Lower leg skin (tissue), 4 donors: ENCODE measurements around the gene PCLAF. TPM values are rescaled to one million over a fixed set of nuclear protein-coding genes. Genes with fewer than 3 reads are reported as not detected.
"Not testable (repeated sequence)": the region's sequence is repeated elsewhere in the genome, so short reads cannot be mapped to it uniquely, and the experiment has no call there.

ENCODE experiments used
- DNase-seq, 2 donors: peaks; one replicate each; pipeline ENCODE4 v3.0.0-alpha.2; 2019; ENCODE audit warnings: low spot score in 2 of 2
- H3K4me3 ChIP-seq: fragments of 200-600 bp; sonication (generic); 2 replicates; pipeline ENCODE4 v1.5.1; 2017; ENCODE audit warnings: mild to moderate bottlenecking, low read depth; ENCODE audit not compliant: poor library complexity, severe bottlenecking
- POLR2A ChIP-seq, 2 donors: fragments of 450-650 bp; IDR thresholded peaks; one replicate each; pipeline ENCODE4 v1.6.1; 2016 to 2017; ENCODE audit warnings: antibody characterized with exemption in 2 of 2, mild to moderate bottlenecking in 1 of 2, moderate library complexity in 1 of 2
- WGBS, 2 donors: methylation state at CpG; one replicate each; pipeline ENCODE4 v1.1.5; 2018; 5-methylcytosine and 5-hydroxymethylcytosine counted together
- intact Hi-C: fragments of 100-400 bp; cut with DNase I; formaldehyde crosslinking; loops from one replicate; pipeline ENCODE4 v1.15.0; 2023; ENCODE audit warnings: low total_unique reads
- total RNA-seq, 4 donors: library from RNA; depleted of rRNA; stranded (reverse); fragments of >200 nt; gene quantifications; one replicate each; pipeline ENCODE4 v1.1.0, GENCODE V29; 2016
- TF ChIP-seq, protein P1 (sequence below), 3 donors: fragments of 450-650 bp; IDR thresholded peaks; one replicate each; pipeline ENCODE4 v1.5.1; 2016; ENCODE audit warnings: antibody characterized with exemption in 3 of 3, mild to moderate bottlenecking in 3 of 3, moderate library complexity in 2 of 3

The PCLAF gene
- total RNA-seq, 4 donors from 2014 or later: 1.2 to 2.2 (median 1.6) TPM; not detected in 1

DNA sequence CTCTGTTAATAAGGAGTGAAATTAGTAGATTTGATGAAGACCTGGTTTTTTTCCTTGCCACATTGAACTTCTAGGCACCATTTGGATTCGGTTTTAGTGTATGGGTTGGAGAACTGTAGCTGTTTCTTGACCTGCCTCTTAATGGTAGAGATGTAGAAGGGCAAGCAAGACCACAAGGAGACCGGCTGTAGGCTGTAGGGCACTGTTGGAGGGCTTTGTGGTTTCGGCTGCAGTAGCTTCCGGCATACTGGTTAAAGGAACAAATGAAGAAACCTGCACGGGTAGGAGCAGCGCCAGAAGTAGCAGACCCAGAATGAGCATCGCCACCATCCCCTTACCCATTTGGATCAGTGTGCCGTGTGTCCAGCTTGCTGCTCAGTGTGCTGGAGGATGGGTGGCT, 7.9 kb downstream of the PCLAF start:
- intact Hi-C loops: no loop called here
- no peak for TF ChIP-seq POLR2A (IDR thresholded peaks at IDR 0.05)
- TF ChIP-seq, protein P1, sequence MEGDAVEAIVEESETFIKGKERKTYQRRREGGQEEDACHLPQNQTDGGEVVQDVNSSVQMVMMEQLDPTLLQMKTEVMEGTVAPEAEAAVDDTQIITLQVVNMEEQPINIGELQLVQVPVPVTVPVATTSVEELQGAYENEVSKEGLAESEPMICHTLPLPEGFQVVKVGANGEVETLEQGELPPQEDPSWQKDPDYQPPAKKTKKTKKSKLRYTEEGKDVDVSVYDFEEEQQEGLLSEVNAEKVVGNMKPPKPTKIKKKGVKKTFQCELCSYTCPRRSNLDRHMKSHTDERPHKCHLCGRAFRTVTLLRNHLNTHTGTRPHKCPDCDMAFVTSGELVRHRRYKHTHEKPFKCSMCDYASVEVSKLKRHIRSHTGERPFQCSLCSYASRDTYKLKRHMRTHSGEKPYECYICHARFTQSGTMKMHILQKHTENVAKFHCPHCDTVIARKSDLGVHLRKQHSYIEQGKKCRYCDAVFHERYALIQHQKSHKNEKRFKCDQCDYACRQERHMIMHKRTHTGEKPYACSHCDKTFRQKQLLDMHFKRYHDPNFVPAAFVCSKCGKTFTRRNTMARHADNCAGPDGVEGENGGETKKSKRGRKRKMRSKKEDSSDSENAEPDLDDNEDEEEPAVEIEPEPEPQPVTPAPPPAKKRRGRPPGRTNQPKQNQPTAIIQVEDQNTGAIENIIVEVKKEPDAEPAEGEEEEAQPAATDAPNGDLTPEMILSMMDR (IDR thresholded peaks at IDR 0.05): no peak
- WGBS, 2 donors: 85 to 93% methylated on average over 8 of the region's 8 CpGs
- no peak overlapping the region for H3K4me3 ChIP-seq
- peak in 1 of 2 donors; percentile 52 for DNase-seq

DNA sequence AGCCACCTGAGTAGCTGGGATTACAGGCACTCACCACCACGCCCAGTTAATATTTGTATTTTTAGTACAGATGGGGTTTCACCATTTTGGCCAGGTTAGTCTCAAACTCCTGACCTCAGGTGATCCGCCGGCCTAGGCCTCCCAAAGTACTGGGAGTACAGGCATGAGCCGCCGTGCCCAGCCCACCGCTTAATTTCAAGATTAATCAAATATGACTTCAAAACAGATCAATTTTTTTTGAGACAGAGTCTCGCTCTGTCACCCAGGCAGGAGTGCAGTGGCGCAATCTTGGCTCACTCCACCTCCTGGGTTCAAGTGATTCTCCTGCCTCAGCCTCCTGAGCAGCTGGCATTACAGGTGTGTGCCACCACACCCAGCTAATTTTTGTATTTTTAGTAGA, 9.9 kb downstream of the PCLAF start:
- intact Hi-C loops: not testable (repeated sequence)
- peak in 1 of 2 donors; percentile 56 for DNase-seq
- 96 to 98% methylated on average over 8 of the region's 8 CpGs for WGBS, 2 donors

DNA sequence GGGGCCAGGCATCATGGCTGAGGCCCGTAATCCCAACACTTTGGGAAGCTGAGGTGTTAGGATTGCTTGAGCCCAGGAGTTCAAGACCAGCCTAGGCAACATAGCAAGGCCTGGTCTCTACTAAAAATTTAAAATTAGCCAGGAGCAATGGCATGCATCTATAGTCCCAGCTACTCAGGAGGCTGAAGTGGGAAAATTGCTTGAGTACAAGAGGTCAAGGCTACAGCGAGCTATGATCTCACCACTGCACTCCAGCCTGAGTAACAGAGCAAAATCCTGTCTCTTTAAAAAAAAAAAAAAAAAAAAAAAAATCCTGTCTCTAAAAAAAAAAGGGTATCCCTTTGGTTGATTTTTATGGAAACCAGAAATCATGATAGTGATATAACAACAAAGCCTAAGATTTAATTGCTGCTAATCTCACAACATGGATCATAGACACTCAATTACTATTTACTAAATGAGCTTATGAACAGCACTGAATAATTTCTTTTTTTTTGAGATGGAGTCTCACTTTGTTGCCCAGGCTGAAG, 12.1 kb downstream of the PCLAF start:
- 91 to 98% methylated on average over 2 of the region's 2 CpGs for WGBS, 2 donors
- DNase-seq: peak in 1 of 2 donors; percentile 31
- H3K4me3 ChIP-seq: no peak overlapping the region
- intact Hi-C loops: no loop called here
- TF ChIP-seq, protein P1 (IDR thresholded peaks at IDR 0.05): no peak
- no peak for TF ChIP-seq POLR2A (IDR thresholded peaks at IDR 0.05)

More for the DNA sequence above, 9.9 kb downstream of the PCLAF start:
- not testable (repeated sequence) for H3K4me3 ChIP-seq

- no peak for TF ChIP-seq POLR2A (IDR thresholded peaks at IDR 0.05)
- TF ChIP-seq, protein P1 (IDR thresholded peaks at IDR 0.05): no peak
- DNase-seq: no peak
- 92 to 97% methylated on average over 4 of the region's 4 CpGs for WGBS, 2 donors
- intact Hi-C loops: no loop called here
- H3K4me3 ChIP-seq: no peak overlapping the region
Observed at GRCh38 chr15:64361259-64361658, 20.0 kb downstream of the PCLAF start.

DNA sequence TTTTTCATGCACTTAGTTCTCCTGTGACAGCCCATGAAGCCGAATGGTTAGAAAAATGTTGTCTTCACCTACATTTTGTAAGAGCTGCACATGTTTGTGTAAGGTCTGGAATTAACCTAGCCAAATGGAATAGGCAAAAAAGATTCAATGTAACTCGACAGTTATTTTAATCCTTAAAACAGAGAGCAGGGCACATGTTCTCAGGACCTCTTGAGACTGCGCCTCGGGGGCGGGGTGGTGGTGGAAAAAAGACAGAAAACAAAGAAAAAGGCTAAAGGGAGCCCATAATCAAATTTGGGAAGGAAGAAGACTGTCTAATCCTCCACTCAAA, 24.6 kb downstream of the PCLAF start:
- DNase-seq: peak in 1 of 2 donors; percentile 75
- WGBS, 2 donors: 28 to 36% methylated on average over 5 of the region's 5 CpGs
- TF ChIP-seq, protein P1 (IDR thresholded peaks at IDR 0.05): no peak
- TF ChIP-seq POLR2A (IDR thresholded peaks at IDR 0.05): no peak
- peak overlapping the region; percentile 99 for H3K4me3 ChIP-seq
- intact Hi-C loops: no loop called here

DNA sequence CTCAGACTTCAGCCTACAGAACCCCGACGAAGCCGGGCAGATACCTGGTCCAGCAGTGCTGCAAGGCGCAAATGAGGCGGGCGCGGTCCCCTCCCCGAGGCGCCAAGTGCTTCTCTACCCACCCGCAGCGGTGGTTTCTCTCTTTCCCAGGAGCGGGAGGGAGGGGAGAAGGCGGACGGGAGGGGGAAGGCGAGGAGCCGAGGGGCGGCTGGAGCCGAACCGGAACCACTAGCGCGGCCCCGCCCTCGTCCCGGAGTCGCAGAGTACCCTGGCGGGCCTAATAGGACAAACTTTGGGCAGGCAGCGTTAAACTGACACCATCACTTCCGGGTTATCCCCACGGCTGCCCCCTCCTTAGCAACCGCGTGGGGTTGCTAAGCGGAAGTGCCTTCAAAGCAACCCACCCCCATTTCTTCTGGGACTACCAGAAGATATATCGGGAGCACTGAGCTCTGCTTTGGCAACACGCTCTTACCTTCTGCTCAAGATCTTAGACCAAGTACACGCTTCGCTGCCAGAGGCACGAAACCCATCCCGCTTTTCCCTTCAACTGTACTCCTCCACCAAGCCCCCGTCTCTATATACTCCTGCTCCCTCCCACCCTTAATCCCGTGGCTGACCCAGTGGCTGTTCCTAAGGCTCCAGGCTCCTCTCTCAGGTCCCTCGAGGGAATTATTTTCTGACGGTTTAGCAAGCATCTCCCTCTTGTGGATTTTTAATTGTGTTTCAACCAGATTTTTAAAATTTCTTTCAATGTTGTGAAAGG, 25.1 kb downstream of the PCLAF start, which contains the start of gene CSNK1G1:
Gene CSNK1G1, minus strand, starts transcription at position 230 of the 766 bp plus-strand sequence. CDS start 55,674 bp downstream, outside the sequence.
- whole genome bisulfite sequencing, 2 donors: 1% methylated on average over 36 to 38 of the region's 42 CpGs
- TF ChIP-seq, protein P1 (IDR thresholded peaks at IDR 0.05): no peak
- no peak for TF ChIP-seq POLR2A (IDR thresholded peaks at IDR 0.05)
- peak; percentile 93 to 98 for DNase-seq
- peak within 1 kb of the TSS; percentile 99 for H3K4me3 ChIP-seq
- intact Hi-C loops: no loop called here
